Spleen (tissue), 11 donors: ENCODE results near the gene YARS1. TPM values are rescaled to one million over a fixed set of nuclear protein-coding genes. Genes with fewer than 3 reads are reported as not detected.
"Not testable (repeated sequence)": the region's sequence is repeated elsewhere in the genome, so short reads cannot be mapped to it uniquely, and the experiment has no call there.

Source experiments
- DNase-seq: peaks from one replicate; pipeline ENCODE4 v3.0.0-alpha.2; 2020
- H3K27ac ChIP-seq, 8 donors: fragments of 200-600 bp; sonication (generic) in 7 of 8; 1 replicate in 4 of 8; 2 replicates in 4 of 8; pipeline versions ENCODE4 v1.5.0 to v1.8.0; 2016 to 2021; ENCODE audit warnings: inconsistent platforms in 4 of 8, mild to moderate bottlenecking in 4 of 8, moderate library complexity in 1 of 8
- H3K27me3 ChIP-seq, 7 donors: fragments of 200-600 bp; sonication (generic) in 6 of 7; replicated peaks in 1 of 7; 1 replicate in 4 of 7; 2 replicates in 3 of 7; pipeline versions ENCODE4 v1.5.0 to v1.8.0; 2016 to 2021; ENCODE audit warnings: inconsistent platforms in 3 of 7, mild to moderate bottlenecking in 1 of 7
- H3K36me3 ChIP-seq, 6 donors: fragments of 200-600 bp; sonication (generic) in 5 of 6; 1 replicate in 4 of 6; 2 replicates in 2 of 6; pipeline versions ENCODE4 v1.5.0 to v1.8.0; 2016 to 2021; ENCODE audit warnings: inconsistent platforms in 2 of 6
- H3K4me1 ChIP-seq, 6 donors: fragments of 200-600 bp; sonication (generic) in 5 of 6; 1 replicate in 3 of 6; 2 replicates in 3 of 6; pipeline versions ENCODE4 v1.5.0 to v1.8.0; 2016 to 2021; ENCODE audit warnings: inconsistent platforms in 3 of 6
- H3K4me3 ChIP-seq, 8 donors: fragments of 200-600 bp; sonication (generic) in 7 of 8; 1 replicate in 4 of 8; 2 replicates in 4 of 8; pipeline versions ENCODE4 v1.5.0 to v1.8.0; 2016 to 2021; ENCODE audit warnings: inconsistent platforms in 4 of 8, mild to moderate bottlenecking in 4 of 8, moderate library complexity in 2 of 8
- H3K9me3 ChIP-seq, 8 donors: fragments of 200-600 bp; sonication (generic) in 7 of 8; 1 replicate in 4 of 8; 2 replicates in 4 of 8; pipeline versions ENCODE4 v1.5.0 to v1.8.0; 2016 to 2021; ENCODE audit warnings: inconsistent platforms in 4 of 8
- POLR2A ChIP-seq, 3 donors: fragments of 450-650 bp; IDR thresholded peaks; one replicate each; pipeline ENCODE4 v1.5.1; 2017; ENCODE audit warnings: antibody characterized with exemption in 3 of 3, mild to moderate bottlenecking in 1 of 3
- POLR2AphosphoS5 ChIP-seq, 3 donors: sonication (generic); formaldehyde crosslinking; IDR thresholded peaks; one replicate each; pipeline ENCODE4 v1.5.1; 2017; ENCODE audit warnings: antibody characterized with exemption in 3 of 3
- WGBS, 5 donors: extraction: QIAGEN DNeasy Blood & Tissue Kit in 3 of 5; methylation state at CpG; one replicate each; pipeline versions ENCODE4 v1.1.5 to v1.1.7; 2013 to 2018; 5-methylcytosine and 5-hydroxymethylcytosine counted together
- intact Hi-C: fragments of 100-400 bp; cut with DNase I; formaldehyde crosslinking; loops from one replicate; pipeline ENCODE4 v1.15.0; 2023; ENCODE audit warnings: low total_unique reads
- polyA plus RNA-seq, 3 donors: library from polyadenylated mRNA; stranded (reverse); fragments of 200-250 nt; gene quantifications; one replicate each; pipeline ENCODE4 v1.2.1, GENCODE V29; 2013
- total RNA-seq, 7 donors: library from RNA; depleted of rRNA in 3 of 7; stranded (reverse); fragments of >200 nt in 3 of 7; fragmentation: NEBNext Ultra II Directional in 4 of 7; extraction: Animal tissue kit (Norgen Biotek cat#: 25700) in 4 of 7; gene quantifications; one replicate each; pipeline versions ENCODE4 v1.1.0 to v1.2.1, GENCODE V29; 2016 to 2021
- TF ChIP-seq, protein P1 (sequence below), 11 experiments: fragments of 200-600 bp in 7 of 11; fragments of 450-650 bp in 4 of 11; sonication (generic) in 4 of 11; IDR thresholded peaks in 8 of 11; conservative IDR thresholded peaks in 3 of 11; 1 replicate in 7 of 11; 2 replicates in 4 of 11; pipeline versions ENCODE4 v1.4.0 to v1.8.0; 2016 to 2021; ENCODE audit warnings: antibody characterized with exemption in 11 of 11, inconsistent platforms in 4 of 11, mild to moderate bottlenecking in 1 of 11
- donor health status: healthy with polysubstance abuse.
- donor health status: DM: no; HTN: no; CAD: no; lungs with moderate emphysema.
- donor health status: DM: no; HTN: no; CAD: no.
- donor health status: Bipolar disorder and iron deficiency.
- donor health status: healthy.
- donor health status: DM: no; HTN: no; CAD: no.
- donor health status: DM: yes; HTN: yes; CAD: no.

Gene YARS1
- total and polyA plus RNA-seq, 10 donors = 25.7 to 112 (median 52.1) TPM

GRCh38 chr1:32791881-32792280, 25.3 kb downstream of the YARS1 start:
- H3K27ac ChIP-seq = no peak overlapping the region
- H3K9me3 ChIP-seq = no peaks in the 10 kb centered on the region
- intact Hi-C loops = no loop called here
- H3K36me3 ChIP-seq = peaks cover 0 to 100% (median 65%) of the 10 kb centered on the region in 6 donors
- H3K4me3 ChIP-seq = no peak overlapping the region
- no peak for TF ChIP-seq POLR2AphosphoS5 (IDR thresholded peaks at IDR 0.05)
- TF ChIP-seq, protein P1, sequence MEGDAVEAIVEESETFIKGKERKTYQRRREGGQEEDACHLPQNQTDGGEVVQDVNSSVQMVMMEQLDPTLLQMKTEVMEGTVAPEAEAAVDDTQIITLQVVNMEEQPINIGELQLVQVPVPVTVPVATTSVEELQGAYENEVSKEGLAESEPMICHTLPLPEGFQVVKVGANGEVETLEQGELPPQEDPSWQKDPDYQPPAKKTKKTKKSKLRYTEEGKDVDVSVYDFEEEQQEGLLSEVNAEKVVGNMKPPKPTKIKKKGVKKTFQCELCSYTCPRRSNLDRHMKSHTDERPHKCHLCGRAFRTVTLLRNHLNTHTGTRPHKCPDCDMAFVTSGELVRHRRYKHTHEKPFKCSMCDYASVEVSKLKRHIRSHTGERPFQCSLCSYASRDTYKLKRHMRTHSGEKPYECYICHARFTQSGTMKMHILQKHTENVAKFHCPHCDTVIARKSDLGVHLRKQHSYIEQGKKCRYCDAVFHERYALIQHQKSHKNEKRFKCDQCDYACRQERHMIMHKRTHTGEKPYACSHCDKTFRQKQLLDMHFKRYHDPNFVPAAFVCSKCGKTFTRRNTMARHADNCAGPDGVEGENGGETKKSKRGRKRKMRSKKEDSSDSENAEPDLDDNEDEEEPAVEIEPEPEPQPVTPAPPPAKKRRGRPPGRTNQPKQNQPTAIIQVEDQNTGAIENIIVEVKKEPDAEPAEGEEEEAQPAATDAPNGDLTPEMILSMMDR (IDR thresholded peaks at IDR 0.05 in 8 of 11, conservative IDR thresholded peaks at IDR 0.05 in 3 of 11) = no peak
- no peak for TF ChIP-seq POLR2A (IDR thresholded peaks at IDR 0.05)
- peaks cover 0 to 9% (median 0%) of the 10 kb centered on the region in 6 donors for H3K4me1 ChIP-seq
- WGBS, 5 donors = 92 to 100% (median 100%) methylated on average over 1 of the region's 1 CpG
- H3K27me3 ChIP-seq = no peaks in the 10 kb centered on the region
- DNase-seq = no peak

- Histone ChIP-seq H3K36me3 (peaks cover 0 to 100% (median 76%) of the 10 kb centered on the region in 6 donors), H3K4me1 (peaks cover 0 to 11% (median 0%) of the 10 kb centered on the region in 6 donors)
- H3K4me3 ChIP-seq, H3K27ac ChIP-seq, intact Hi-C loops, DNase-seq, H3K9me3 ChIP-seq, H3K27me3 ChIP-seq: not testable (repeated sequence)
- 76 to 93% (median 80%) methylated on average over 2 of the region's 2 CpGs for WGBS, 5 donors
Observed at GRCh38 chr1:32789356-32789755, 27.8 kb downstream of the YARS1 start.

DNA sequence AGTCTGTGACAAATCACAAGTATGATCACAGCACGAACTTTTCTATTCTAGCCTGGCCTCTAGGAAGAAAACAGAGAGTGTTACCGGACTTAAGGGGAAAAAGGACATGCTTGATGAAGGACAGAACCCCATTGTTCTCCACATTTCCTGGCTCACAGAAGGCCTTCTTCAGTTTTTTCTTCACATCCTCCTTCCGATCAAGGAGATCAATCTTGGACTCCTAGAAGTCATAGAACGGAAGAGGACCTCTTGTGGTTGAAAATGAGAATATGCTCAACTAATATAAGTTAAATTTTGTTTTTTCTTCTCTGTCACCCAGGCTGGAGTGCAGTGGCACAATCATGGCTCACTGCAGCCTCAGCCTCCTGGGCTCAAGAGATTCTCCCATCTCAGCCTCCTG, 30.3 kb downstream of the YARS1 start:
- H3K4me3 ChIP-seq = no peak overlapping the region
- 58 to 72% (median 66%) methylated on average over 4 of the region's 4 CpGs for WGBS, 5 donors
- H3K36me3 ChIP-seq = peaks cover 0 to 100% (median 88%) of the 10 kb centered on the region in 6 donors
- TF ChIP-seq, protein P1 (IDR thresholded peaks at IDR 0.05 in 8 of 11, conservative IDR thresholded peaks at IDR 0.05 in 3 of 11) = peak in 3 of 11 experiments; percentile 12 to 28 (median 17)
- no peak for TF ChIP-seq POLR2AphosphoS5 (IDR thresholded peaks at IDR 0.05)
- H3K4me1 ChIP-seq = peaks cover 0 to 6% (median 0%) of the 10 kb centered on the region in 6 donors
- no peaks in the 10 kb centered on the region for H3K27me3 ChIP-seq
- H3K27ac ChIP-seq = no peak overlapping the region
- no peak for DNase-seq
- H3K9me3 ChIP-seq = no peaks in the 10 kb centered on the region
- intact Hi-C loops = no loop called here

DNA sequence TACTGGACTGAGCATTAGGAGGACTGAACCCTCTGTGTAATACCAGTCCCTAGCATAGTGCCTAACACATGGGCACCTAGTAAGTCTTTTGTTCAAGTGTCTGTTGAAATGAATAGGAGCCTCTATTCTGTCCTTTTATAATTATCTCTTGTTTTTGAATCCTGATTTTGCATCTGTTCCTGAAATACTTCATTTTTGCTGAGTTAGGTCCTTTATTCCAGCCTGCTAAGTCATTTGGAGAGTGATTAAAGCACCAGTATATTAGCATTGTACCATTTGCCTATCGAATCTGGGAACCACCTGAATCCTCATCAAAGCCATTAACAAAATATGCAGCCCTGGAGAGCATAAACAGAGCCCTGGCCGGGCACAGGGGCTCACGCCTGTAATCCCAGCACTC, 32.3 kb downstream of the YARS1 start:
- Histone ChIP-seq H3K4me1 (peaks cover 0 to 6% (median 0%) of the 10 kb centered on the region in 6 donors), H3K4me3 (no peak overlapping the region), H3K27me3 (no peaks in the 10 kb centered on the region), H3K36me3 (peaks cover 2 to 100% (median 90%) of the 10 kb centered on the region in 6 donors), H3K27ac (no peak overlapping the region), H3K9me3 (no peaks in the 10 kb centered on the region)
- TF ChIP-seq, protein P1 (IDR thresholded peaks at IDR 0.05 in 8 of 11, conservative IDR thresholded peaks at IDR 0.05 in 3 of 11) = no peak
- TF ChIP-seq POLR2A (IDR thresholded peaks at IDR 0.05) (no peak), POLR2AphosphoS5 (IDR thresholded peaks at IDR 0.05) (no peak)
- intact Hi-C loops = no loop called here
- DNase-seq = no peak
- WGBS, 5 donors = 95 to 98% (median 96%) methylated on average over 3 of the region's 3 CpGs

DNA sequence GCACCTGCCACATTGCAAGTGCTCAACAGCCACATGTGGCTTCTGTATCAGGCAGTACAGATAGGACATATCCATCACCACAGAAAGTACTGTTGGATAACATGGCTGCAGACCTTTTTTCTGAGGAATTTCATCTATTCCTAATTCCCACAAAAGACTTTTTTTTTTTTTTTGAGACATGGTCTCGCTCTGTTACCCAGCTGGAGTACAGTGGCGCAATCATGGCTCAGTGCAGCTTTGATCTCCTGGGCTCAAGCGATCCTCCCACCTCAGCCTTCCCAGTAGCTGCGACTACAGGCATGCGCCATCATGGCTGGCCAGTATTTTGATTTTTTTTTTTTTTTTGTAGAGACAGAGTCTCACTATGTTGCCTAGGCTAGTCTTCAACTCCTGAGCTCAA, 33.3 kb downstream of the YARS1 start:
- DNase-seq = no peak
- H3K27ac ChIP-seq = no peak overlapping the region
- intact Hi-C loops = no loop called here
- peaks cover 0 to 6% (median 0%) of the 10 kb centered on the region in 6 donors for H3K4me1 ChIP-seq
- TF ChIP-seq POLR2A (IDR thresholded peaks at IDR 0.05) (no peak), POLR2AphosphoS5 (IDR thresholded peaks at IDR 0.05) (no peak)
- TF ChIP-seq, protein P1 (IDR thresholded peaks at IDR 0.05 in 8 of 11, conservative IDR thresholded peaks at IDR 0.05 in 3 of 11) = no peak
- H3K4me3 ChIP-seq = no peak overlapping the region
- no peaks in the 10 kb centered on the region for H3K9me3 ChIP-seq
- WGBS, 5 donors = 95 to 98% (median 97%) methylated on average over 5 of the region's 5 CpGs
- H3K27me3 ChIP-seq = no peaks in the 10 kb centered on the region
- H3K36me3 ChIP-seq = peaks cover 6 to 100% (median 90%) of the 10 kb centered on the region in 6 donors
